IMR-90 (cell line): ENCODE measurements around the gene WEE1.

Experiments
- BHLHE40 ChIP-seq: fragments of 150-350 bp; IDR thresholded peaks from 2 replicates; pipeline ENCODE4 v1.6.1; 2016; ENCODE audit warnings: mild to moderate bottlenecking, low read depth, low read length
- CEBPB ChIP-seq: IDR thresholded peaks from 2 replicates; pipeline ENCODE4 v1.6.1; 2012; ENCODE audit warnings: low read depth, low read length, improper control_type of control experiment
- CHD1 ChIP-seq: IDR thresholded peaks from 2 replicates; pipeline ENCODE4 v1.6.1; 2012; ENCODE audit warnings: low read depth, low read length, improper control_type of control experiment
- MAFK ChIP-seq: IDR thresholded peaks from 2 replicates; pipeline ENCODE4 v1.6.1; 2012; ENCODE audit warnings: low read depth, low read length, improper control_type of control experiment
- MAZ ChIP-seq: IDR thresholded peaks from 2 replicates; pipeline ENCODE4 v1.6.1; 2012; ENCODE audit warnings: low read depth, mild to moderate bottlenecking, low read length, improper control_type of control experiment, moderate library complexity, borderline replicate concordance
- MXI1 ChIP-seq: IDR thresholded peaks from 2 replicates; pipeline ENCODE4 v1.6.1; 2012; ENCODE audit warnings: low read depth, mild to moderate bottlenecking, low read length, moderate library complexity, borderline replicate concordance
- NFE2L2 ChIP-seq: fragments of 150-350 bp; IDR thresholded peaks from 2 replicates; pipeline ENCODE4 v1.6.1; 2016; ENCODE audit warnings: low read depth, mild to moderate bottlenecking, low read length
- POLR2A ChIP-seq: IDR thresholded peaks from 2 replicates; pipeline ENCODE4 v1.6.1; 2012; ENCODE audit warnings: mild to moderate bottlenecking, low read depth, low read length
- RAD21 ChIP-seq: IDR thresholded peaks from 2 replicates; pipeline ENCODE4 v1.6.1; 2012; ENCODE audit warnings: low read length, improper control_type of control experiment
- RFX5 ChIP-seq: IDR thresholded peaks from 2 replicates; pipeline ENCODE4 v1.8.0; 2012; ENCODE audit warnings: low read depth, mild to moderate bottlenecking, low read length, moderate library complexity
- SMC3 ChIP-seq: fragments of 150-350 bp; IDR thresholded peaks from 2 replicates; pipeline ENCODE4 v1.6.1; 2016; ENCODE audit warnings: low read depth, mild to moderate bottlenecking, antibody characterized with exemption, low read length, moderate library complexity
- TF ChIP-seq, protein P1 (sequence below): conservative IDR thresholded peaks from 2 replicates; pipeline ENCODE4 v1.5.1; 2012; ENCODE audit warnings: mild to moderate bottlenecking, low read depth, low read length, improper control_type of control experiment
- TF ChIP-seq, protein P2 (sequence below): fragments of 150-350 bp; IDR thresholded peaks from 2 replicates; pipeline ENCODE4 v1.6.1; 2016; ENCODE audit warnings: low read depth, mild to moderate bottlenecking, low read length, moderate library complexity, borderline replicate concordance
- TF ChIP-seq, protein P3 (sequence below): fragments of 150-350 bp; IDR thresholded peaks from 2 replicates; pipeline ENCODE4 v1.6.1; 2017; ENCODE audit warnings: mild to moderate bottlenecking, antibody characterized with exemption, low read length, low read depth

DNA sequence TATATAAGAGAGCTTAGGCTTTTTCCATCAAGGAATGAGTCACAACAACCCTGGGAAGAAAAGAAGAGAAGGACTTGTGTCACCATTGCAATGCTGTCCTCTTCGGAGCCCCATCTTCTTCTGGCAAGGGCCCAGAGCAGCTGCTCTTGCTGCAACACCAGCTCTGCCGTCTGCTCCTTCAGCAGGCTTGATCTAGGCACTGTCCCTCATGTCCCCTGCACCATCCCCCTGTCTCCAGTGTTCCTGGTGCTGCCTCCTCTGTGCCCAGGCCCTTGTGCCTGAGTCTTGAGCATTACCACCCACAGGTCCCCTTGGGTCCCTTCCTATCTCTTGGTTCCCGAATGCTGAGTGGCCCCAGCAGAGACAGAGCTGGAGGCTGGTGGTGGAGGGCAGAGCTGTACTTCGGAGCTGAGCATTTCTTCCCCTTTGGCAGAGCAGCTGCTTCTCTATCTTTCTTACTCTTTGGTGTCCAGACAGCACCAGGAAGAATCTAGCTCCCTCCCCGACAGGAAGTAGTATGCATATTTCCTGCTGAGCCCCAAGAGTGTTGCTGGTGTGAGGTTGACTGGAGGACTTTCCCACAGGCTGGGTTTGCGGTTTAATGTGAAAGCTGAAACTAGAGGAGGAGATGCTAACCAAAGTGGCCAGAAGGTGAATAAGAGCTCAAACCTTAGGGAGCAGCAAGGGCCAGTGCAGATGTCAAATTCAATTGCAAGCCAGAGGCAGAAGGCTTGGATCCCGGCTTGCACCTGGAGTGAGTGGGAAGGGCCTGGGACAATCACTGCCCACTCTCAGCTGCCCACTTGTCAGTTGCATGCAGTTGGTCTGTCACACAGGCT, 27.8 kb downstream of the WEE1 start:
- TF ChIP-seq, protein P1, sequence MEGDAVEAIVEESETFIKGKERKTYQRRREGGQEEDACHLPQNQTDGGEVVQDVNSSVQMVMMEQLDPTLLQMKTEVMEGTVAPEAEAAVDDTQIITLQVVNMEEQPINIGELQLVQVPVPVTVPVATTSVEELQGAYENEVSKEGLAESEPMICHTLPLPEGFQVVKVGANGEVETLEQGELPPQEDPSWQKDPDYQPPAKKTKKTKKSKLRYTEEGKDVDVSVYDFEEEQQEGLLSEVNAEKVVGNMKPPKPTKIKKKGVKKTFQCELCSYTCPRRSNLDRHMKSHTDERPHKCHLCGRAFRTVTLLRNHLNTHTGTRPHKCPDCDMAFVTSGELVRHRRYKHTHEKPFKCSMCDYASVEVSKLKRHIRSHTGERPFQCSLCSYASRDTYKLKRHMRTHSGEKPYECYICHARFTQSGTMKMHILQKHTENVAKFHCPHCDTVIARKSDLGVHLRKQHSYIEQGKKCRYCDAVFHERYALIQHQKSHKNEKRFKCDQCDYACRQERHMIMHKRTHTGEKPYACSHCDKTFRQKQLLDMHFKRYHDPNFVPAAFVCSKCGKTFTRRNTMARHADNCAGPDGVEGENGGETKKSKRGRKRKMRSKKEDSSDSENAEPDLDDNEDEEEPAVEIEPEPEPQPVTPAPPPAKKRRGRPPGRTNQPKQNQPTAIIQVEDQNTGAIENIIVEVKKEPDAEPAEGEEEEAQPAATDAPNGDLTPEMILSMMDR = no peak
- TF ChIP-seq POLR2A = no peak
- no peak for TF ChIP-seq MAZ
- TF ChIP-seq RFX5 = no peak
- TF ChIP-seq MXI1 = no peak
- TF ChIP-seq, protein P2, sequence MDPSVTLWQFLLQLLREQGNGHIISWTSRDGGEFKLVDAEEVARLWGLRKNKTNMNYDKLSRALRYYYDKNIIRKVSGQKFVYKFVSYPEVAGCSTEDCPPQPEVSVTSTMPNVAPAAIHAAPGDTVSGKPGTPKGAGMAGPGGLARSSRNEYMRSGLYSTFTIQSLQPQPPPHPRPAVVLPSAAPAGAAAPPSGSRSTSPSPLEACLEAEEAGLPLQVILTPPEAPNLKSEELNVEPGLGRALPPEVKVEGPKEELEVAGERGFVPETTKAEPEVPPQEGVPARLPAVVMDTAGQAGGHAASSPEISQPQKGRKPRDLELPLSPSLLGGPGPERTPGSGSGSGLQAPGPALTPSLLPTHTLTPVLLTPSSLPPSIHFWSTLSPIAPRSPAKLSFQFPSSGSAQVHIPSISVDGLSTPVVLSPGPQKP = no peak
- peak; percentile 11; the same call in 1 of the 2 replicates for TF ChIP-seq CEBPB
- no peak for TF ChIP-seq NFE2L2
- TF ChIP-seq BHLHE40 = no peak
- TF ChIP-seq RAD21 = no peak
- no peak for TF ChIP-seq SMC3
- TF ChIP-seq CHD1 = no peak
- TF ChIP-seq, protein P3, sequence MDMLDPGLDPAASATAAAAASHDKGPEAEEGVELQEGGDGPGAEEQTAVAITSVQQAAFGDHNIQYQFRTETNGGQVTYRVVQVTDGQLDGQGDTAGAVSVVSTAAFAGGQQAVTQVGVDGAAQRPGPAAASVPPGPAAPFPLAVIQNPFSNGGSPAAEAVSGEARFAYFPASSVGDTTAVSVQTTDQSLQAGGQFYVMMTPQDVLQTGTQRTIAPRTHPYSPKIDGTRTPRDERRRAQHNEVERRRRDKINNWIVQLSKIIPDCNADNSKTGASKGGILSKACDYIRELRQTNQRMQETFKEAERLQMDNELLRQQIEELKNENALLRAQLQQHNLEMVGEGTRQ = no peak
- TF ChIP-seq MAFK = no peak
